Stimulated activated CD8-positive, alpha-beta memory T cell treated with anti-CD3 and anti-CD28 coated beads, Interleukin-2, amount 100 ng/mL, for 1 hour (primary cell): ENCODE results near the gene CSRP1.

Experiments used
- DNase-seq, 2 donors: peaks; one replicate each; pipeline ENCODE4 v3.0.0-alpha.2; 2020; ENCODE audit warnings: low read depth in 2 of 2

The CSRP1 gene

GRCh38 chr1:201513498-201514243, 6.7 kb upstream of the CSRP1 start:
- DNase-seq = no peak

- DNase-seq = no peak
Measured at GRCh38 chr1:201511941-201512539, 5.1 kb upstream of the CSRP1 start.

- DNase-seq = no peak
Measured at GRCh38 chr1:201511396-201511940, 4.5 kb upstream of the CSRP1 start.

- no peak for DNase-seq
Measured at GRCh38 chr1:201510734-201511133, 3.8 kb upstream of the CSRP1 start.

- DNase-seq = no peak
Measured at GRCh38 chr1:201509601-201510374, 2.9 kb upstream of the CSRP1 start.

GRCh38 chr1:201508809-201509208, 1.9 kb upstream of the CSRP1 start:
- DNase-seq = no peak

- no peak for DNase-seq
Measured at GRCh38 chr1:201507360-201507675, 395 bp upstream of the CSRP1 start.

GRCh38 chr1:201506092-201506491, 831 bp downstream of the CSRP1 start:
- no peak for DNase-seq

- no peak for DNase-seq
Measured at GRCh38 chr1:201505503-201505890, 1.4 kb downstream of the CSRP1 start.

- no peak for DNase-seq
Measured at GRCh38 chr1:201504799-201505502, 2.0 kb downstream of the CSRP1 start.

GRCh38 chr1:201504179-201504631, 2.7 kb downstream of the CSRP1 start:
- DNase-seq = no peak

- no peak for DNase-seq
Measured at GRCh38 chr1:201503397-201504176, 3.3 kb downstream of the CSRP1 start.

- DNase-seq = no peak
Measured at GRCh38 chr1:201502511-201502857, 4.4 kb downstream of the CSRP1 start.

GRCh38 chr1:201501812-201502510, 5.0 kb downstream of the CSRP1 start:
- DNase-seq = no peak

- no peak for DNase-seq
Measured at GRCh38 chr1:201501144-201501543, 5.8 kb downstream of the CSRP1 start.

GRCh38 chr1:201500670-201501120, 6.2 kb downstream of the CSRP1 start:
- no peak for DNase-seq

- no peak for DNase-seq
Measured at GRCh38 chr1:201499795-201500669, 6.9 kb downstream of the CSRP1 start.

- DNase-seq = no peak
Measured at GRCh38 chr1:201499191-201499590, 7.7 kb downstream of the CSRP1 start.

GRCh38 chr1:201498621-201499020, 8.3 kb downstream of the CSRP1 start:
- no peak for DNase-seq
